ENCODE results near the gene PNPO. TPM values are rescaled to one million over a fixed set of nuclear protein-coding genes. Genes with fewer than 3 reads are reported as not detected.

Gene PNPO
- polyA plus RNA-seq, 1 of the 3 experiments (the other 2 are of a cell fraction) = 26.1 TPM

- Histone ChIP-seq H3K9me2 (no peaks in the 10 kb centered on the region), H3K9ac (no peak overlapping the region), H3K36me3 (replicated peaks in 1 of 2; ENCODE audit: control insufficient read depth in 1 of 2, insufficient read depth in 2 of 2, low read length in 1 of 2) (peaks cover 3 to 34% of the 10 kb centered on the region in 2 experiments), H3K27ac (ENCODE audit: low read depth in 2 of 2, low read length in 1 of 2) (no peak overlapping the region), H4K20me1 (ENCODE audit: insufficient read depth) (no peaks in the 10 kb centered on the region), H3K79me2 (ENCODE audit: insufficient read depth) (peaks cover 13% of the 10 kb centered on the region; the same call in 1 of the 2 replicates), H3K4me1 (ENCODE audit: control insufficient read depth in 1 of 2, insufficient read depth in 2 of 2, low read depth in 1 of 2, low read length in 1 of 2) (peaks cover 11 to 20% of the 10 kb centered on the region in 2 experiments), H3F3A (replicated peaks; ENCODE audit: insufficient read depth) (peaks cover 14% of the 10 kb centered on the region), H3K9me3 (no peaks in the 10 kb centered on the region), H3K4me3 (ENCODE audit: low read depth in 2 of 2, low read length in 1 of 2) (no peak overlapping the region), H2AFZ (ENCODE audit: low read depth) (no peak overlapping the region), H3K4me2 (no peak overlapping the region), H3K27me3 (ENCODE audit: insufficient read depth) (no peaks in the 10 kb centered on the region)
- WGBS (ENCODE audit: low lambda C conversion rate) = 97% methylated on average over 10 of the region's 10 CpGs
- POLR2A ChIA-PET = interaction anchor here (1.8 kb wide), 1 partner anchor 25 kb away, joined by 8 read pairs; the partner anchor contains the start of gene CDK5RAP3
- no peak for DNase-seq
- CTCF ChIA-PET = interaction anchor here (0.7 to 41.6 kb wide), 24 partner anchors 8 to 965 kb away, joined by 3 to 1216 read pairs (median 4); partner anchors contain the start of genes CDK5RAP3, LRRC46, MRPL10 and PNPO
- no peak for TF ChIP-seq NFIC (IDR thresholded peaks at IDR 0.05; ENCODE audit: borderline replicate concordance)
- no peak for TF ChIP-seq JUND (IDR thresholded peaks at IDR 0.05)
- TF ChIP-seq, protein P1, sequence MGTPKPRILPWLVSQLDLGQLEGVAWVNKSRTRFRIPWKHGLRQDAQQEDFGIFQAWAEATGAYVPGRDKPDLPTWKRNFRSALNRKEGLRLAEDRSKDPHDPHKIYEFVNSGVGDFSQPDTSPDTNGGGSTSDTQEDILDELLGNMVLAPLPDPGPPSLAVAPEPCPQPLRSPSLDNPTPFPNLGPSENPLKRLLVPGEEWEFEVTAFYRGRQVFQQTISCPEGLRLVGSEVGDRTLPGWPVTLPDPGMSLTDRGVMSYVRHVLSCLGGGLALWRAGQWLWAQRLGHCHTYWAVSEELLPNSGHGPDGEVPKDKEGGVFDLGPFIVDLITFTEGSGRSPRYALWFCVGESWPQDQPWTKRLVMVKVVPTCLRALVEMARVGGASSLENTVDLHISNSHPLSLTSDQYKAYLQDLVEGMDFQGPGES (IDR thresholded peaks at IDR 0.05; ENCODE audit: low read depth, low read length) = no peak
- TF ChIP-seq RCOR1 (IDR thresholded peaks at IDR 0.05; ENCODE audit: low read length) = no peak
- no peak for TF ChIP-seq SMC3 (IDR thresholded peaks at IDR 0.05; ENCODE audit: low read depth, low read length)
- no peak for TF ChIP-seq YY1 (IDR thresholded peaks at IDR 0.05; ENCODE audit: low read depth)
- TF ChIP-seq RFX5 (IDR thresholded peaks at IDR 0.05; ENCODE audit: low read length) = no peak
- TF ChIP-seq MAX (IDR thresholded peaks at IDR 0.05; ENCODE audit: low read depth) = no peak
Observed at GRCh38 chr17:47945529-47946508, 4.4 kb downstream of the PNPO start.

DNA sequence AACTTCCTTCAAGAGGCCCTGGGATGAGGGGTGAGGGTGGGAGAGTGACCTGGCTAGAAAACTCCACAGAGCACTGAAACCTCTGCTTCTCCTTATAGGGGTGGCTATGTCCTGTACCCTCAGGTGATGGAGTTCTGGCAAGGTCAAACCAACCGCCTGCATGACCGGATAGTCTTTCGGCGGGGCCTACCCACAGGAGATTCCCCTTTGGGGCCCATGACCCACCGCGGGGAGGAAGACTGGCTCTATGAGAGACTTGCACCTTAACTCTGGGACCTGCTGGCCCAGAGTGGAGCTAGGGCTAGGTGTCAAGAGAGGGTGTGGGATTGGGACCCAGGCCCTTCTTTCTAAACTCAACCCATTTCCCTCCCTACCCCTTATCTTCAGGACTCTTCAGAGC is 5.1 kb downstream of the PNPO start:
- H3K36me3 ChIP-seq (replicated peaks in 1 of 2; ENCODE audit: control insufficient read depth in 1 of 2, insufficient read depth in 2 of 2, low read length in 1 of 2) = peaks cover 3 to 34% of the 10 kb centered on the region in 2 experiments
- 96% methylated on average over 5 of the region's 6 CpGs for WGBS (ENCODE audit: low lambda C conversion rate)
- H2AFZ ChIP-seq (ENCODE audit: low read depth) = no peak overlapping the region
- POLR2A ChIA-PET = interaction anchor here (0.5 to 1.8 kb wide), 2 partner anchors 9 to 24 kb away, joined by 3 to 8 read pairs; partner anchors contain the start of gene CDK5RAP3
- H3K27me3 ChIP-seq (ENCODE audit: insufficient read depth) = no peaks in the 10 kb centered on the region
- no peak overlapping the region for H3K27ac ChIP-seq (ENCODE audit: low read depth in 2 of 2, low read length in 1 of 2)
- no peak for TF ChIP-seq FOXM1 (IDR thresholded peaks at IDR 0.05; ENCODE audit: low read depth)
- no peak for TF ChIP-seq ELF1 (IDR thresholded peaks at IDR 0.05)
- no peak for TF ChIP-seq RAD21 (IDR thresholded peaks at IDR 0.05; ENCODE audit: low read length)
- no peak for TF ChIP-seq TEAD4 (IDR thresholded peaks at IDR 0.05; ENCODE audit: borderline replicate concordance, insufficient read depth)
- no peak for TF ChIP-seq EP300 (IDR thresholded peaks at IDR 0.05; ENCODE audit: borderline replicate concordance in 1 of 2, low read depth in 1 of 2, low read length in 1 of 2)
- TF ChIP-seq USF2 (IDR thresholded peaks at IDR 0.05; ENCODE audit: borderline replicate concordance, low read depth, low read length) = no peak
- TF ChIP-seq MXI1 (IDR thresholded peaks at IDR 0.05; ENCODE audit: low read depth, low read length) = no peak
- no peak for TF ChIP-seq GABPA (IDR thresholded peaks at IDR 0.05; ENCODE audit: low read depth)
- TF ChIP-seq, protein P2, sequence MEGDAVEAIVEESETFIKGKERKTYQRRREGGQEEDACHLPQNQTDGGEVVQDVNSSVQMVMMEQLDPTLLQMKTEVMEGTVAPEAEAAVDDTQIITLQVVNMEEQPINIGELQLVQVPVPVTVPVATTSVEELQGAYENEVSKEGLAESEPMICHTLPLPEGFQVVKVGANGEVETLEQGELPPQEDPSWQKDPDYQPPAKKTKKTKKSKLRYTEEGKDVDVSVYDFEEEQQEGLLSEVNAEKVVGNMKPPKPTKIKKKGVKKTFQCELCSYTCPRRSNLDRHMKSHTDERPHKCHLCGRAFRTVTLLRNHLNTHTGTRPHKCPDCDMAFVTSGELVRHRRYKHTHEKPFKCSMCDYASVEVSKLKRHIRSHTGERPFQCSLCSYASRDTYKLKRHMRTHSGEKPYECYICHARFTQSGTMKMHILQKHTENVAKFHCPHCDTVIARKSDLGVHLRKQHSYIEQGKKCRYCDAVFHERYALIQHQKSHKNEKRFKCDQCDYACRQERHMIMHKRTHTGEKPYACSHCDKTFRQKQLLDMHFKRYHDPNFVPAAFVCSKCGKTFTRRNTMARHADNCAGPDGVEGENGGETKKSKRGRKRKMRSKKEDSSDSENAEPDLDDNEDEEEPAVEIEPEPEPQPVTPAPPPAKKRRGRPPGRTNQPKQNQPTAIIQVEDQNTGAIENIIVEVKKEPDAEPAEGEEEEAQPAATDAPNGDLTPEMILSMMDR (IDR thresholded peaks at IDR 0.05) = no peak
- no peak for TF ChIP-seq REST (IDR thresholded peaks at IDR 0.05; ENCODE audit: low read depth, low read length)
- no peak for TF ChIP-seq FOXJ3 (CRISPR knock-in tag; IDR thresholded peaks at IDR 0.05)
- no peaks in the 10 kb centered on the region for H3K9me2 ChIP-seq
- CTCF ChIA-PET = interaction anchor here (0.7 to 41.6 kb wide), 32 partner anchors 8 to 1488 kb away, joined by 3 to 1216 read pairs (median 4); partner anchors contain the start of genes CDK5RAP3, LRRC46, MRPL10 and PNPO
- H4K20me1 ChIP-seq (ENCODE audit: insufficient read depth) = no peaks in the 10 kb centered on the region
- H3K9ac ChIP-seq = no peak overlapping the region
- peaks cover 14% of the 10 kb centered on the region for H3F3A ChIP-seq (replicated peaks; ENCODE audit: insufficient read depth)
- H3K4me1 ChIP-seq (ENCODE audit: control insufficient read depth in 1 of 2, insufficient read depth in 2 of 2, low read depth in 1 of 2, low read length in 1 of 2) = peaks cover 11 to 16% of the 10 kb centered on the region in 2 experiments
- H3K4me3 ChIP-seq (ENCODE audit: low read depth in 2 of 2, low read length in 1 of 2) = no peak overlapping the region; a peak in 1 of 4 replicates
- no peaks in the 10 kb centered on the region for H3K9me3 ChIP-seq
- peaks cover 13% of the 10 kb centered on the region; the same call in 1 of the 2 replicates for H3K79me2 ChIP-seq (ENCODE audit: insufficient read depth)
- no peak for DNase-seq
- no peak overlapping the region for H3K4me2 ChIP-seq
